Head of caudate nucleus (tissue), 42 donors: ENCODE measurements around the gene XPNPEP1.
"Not testable (repeated sequence)": the region's sequence is repeated elsewhere in the genome, so short reads cannot be mapped to it uniquely, and the experiment has no call there.

Experiments
- DNase-seq, 42 donors: peaks; one replicate each; pipeline versions ENCODE4 v3.0.0 to v3.0.0-alpha.2; 2020 to 2021; ENCODE audit warnings: mixed read lengths in 7 of 42
- intact Hi-C: fragments of 100-400 bp; cut with DNase I; formaldehyde crosslinking; loops from one replicate; pipeline ENCODE4 v1.15.0; 2022

Gene XPNPEP1

DNA sequence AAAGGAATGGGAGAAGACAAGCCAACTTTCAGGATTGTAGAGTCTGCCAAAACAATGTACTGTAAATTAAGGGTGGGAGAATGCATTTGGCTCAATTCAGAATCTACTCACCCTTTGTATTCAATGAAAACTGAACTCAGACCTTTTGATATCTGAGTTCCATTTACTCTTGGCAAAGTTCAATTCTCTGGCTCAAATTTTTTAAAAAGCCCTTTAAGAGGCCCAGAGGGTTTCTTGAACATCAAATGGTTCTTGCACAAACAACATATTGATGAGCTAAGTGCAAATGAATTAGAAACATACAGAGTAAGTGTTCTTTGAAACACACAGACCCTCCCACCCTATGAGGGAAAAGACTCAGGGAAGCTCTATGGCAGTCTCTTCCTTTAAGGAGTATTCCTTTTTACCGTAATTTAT, 5.2 kb upstream of the XPNPEP1 start:
- intact Hi-C loops = no loop called here
- DNase-seq = no peak

- no peak for DNase-seq
- intact Hi-C loops = no loop called here
Measured at GRCh38 chr10:109926825-109927224, 3.5 kb upstream of the XPNPEP1 start.

- intact Hi-C loops = no loop called here
- DNase-seq = no peak
Measured at GRCh38 chr10:109926061-109926745, 2.9 kb upstream of the XPNPEP1 start.

- intact Hi-C loops = no loop called here
- DNase-seq = no peak
Measured at GRCh38 chr10:109924967-109925620, 1.8 kb upstream of the XPNPEP1 start.

DNA sequence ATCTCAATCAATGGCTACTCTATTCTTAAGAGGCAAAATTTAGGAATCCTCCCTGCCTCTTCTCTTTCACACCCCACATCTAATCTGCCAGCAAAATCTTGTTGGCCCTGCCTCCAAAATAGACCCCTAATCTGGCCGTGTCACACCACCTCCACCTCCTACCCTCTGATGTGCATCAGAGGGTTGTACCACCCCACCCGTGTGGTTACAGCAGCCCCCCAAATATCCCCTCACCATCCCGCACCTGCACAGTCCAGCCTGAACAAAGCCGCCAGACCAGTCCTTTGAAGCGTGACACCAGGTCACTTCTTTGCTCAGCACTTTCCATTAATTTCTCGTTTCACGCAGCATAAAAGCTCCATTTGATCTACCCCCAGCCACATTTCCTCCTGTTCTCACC, 776 bp upstream of the XPNPEP1 start:
- intact Hi-C loops = no loop called here
- no peak for DNase-seq

GRCh38 chr10:109922358-109922975, 844 bp downstream of the XPNPEP1 start:
- intact Hi-C loops = no loop called here
- DNase-seq = no peak

DNA sequence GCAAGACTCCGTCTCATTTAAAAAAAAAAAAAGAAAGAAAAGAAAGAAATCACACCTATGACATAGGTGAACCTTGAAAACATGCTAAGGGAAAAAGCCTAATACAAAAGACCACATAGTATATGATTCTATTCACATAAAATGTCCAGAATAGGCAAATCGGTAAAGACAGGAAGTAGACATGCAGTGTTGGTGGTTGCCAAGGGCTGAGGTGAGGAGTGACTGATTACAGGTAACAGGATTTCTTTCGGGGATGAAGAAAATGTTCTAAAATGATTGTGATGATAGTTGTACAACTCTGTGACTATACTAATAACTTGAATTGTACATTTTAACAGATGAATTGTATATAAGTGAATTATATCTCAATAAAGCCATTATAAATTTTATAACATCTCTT, 3.3 kb downstream of the XPNPEP1 start:
- DNase-seq = no peak
- intact Hi-C loops = no loop called here

DNA sequence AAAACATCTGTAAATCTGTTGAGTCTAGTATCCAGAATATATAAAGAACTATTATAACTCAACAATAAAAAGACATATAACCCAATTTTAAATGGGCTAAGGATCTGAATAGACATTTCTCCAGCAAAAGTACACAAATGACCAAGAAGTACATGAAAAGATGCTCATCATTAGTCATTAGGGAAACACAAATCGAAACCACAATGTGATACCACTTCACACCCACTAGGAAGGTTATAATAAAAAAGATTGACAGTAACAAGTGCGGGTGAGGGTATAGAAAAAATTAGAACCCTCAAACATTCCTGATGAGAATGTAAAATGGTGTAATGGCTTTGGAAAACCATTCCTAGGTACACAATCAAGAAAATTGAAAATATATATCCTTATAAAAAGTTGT, 4.1 kb downstream of the XPNPEP1 start:
- no peak for DNase-seq
- intact Hi-C loops = no loop called here

- intact Hi-C loops, DNase-seq: not testable (repeated sequence)
Measured at GRCh38 chr10:109918707-109919106, 4.6 kb downstream of the XPNPEP1 start.

DNA sequence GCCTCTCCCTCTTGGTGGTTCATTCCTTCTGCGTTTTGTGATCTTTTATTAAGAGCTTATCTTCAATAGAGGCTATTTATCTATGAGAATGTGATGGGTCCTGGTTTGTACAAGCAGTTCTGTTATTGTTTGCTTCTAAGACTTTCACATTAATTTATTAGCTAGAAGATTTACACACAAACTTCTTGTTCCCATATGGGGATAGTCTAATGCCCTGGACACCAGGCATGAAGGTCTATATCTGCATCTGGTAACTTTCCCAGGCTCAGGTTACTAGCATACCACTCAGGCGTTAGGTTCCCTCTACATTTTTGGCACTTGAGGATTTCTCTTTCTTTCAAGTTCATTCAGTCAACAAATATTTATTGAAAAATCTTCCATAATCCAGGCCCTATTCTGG, 7.7 kb downstream of the XPNPEP1 start:
- no peak for DNase-seq
- intact Hi-C loops = no loop called here

DNA sequence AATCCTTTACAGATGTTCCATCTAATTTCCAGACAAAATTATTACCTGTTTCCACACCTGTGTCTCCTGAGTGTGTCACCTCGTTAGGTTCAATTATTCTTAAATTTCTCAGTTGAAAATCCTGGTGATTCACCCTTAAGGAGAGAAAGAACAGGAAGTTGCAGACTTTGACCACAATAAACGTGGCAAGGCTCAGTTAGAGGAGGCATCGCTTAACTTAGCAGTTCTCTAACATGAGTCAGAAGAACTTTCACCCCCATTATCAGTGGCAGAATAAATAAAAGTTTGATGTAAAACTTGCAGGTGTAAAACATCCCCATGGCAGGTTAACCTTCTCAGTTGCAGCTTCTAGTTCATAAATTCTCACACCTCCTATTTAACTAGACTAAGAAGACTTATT, 8.3 kb downstream of the XPNPEP1 start:
- intact Hi-C loops = no loop called here
- no peak for DNase-seq

- no peak for DNase-seq
- intact Hi-C loops = no loop called here
Measured at GRCh38 chr10:109913306-109913892, 9.9 kb downstream of the XPNPEP1 start.

DNA sequence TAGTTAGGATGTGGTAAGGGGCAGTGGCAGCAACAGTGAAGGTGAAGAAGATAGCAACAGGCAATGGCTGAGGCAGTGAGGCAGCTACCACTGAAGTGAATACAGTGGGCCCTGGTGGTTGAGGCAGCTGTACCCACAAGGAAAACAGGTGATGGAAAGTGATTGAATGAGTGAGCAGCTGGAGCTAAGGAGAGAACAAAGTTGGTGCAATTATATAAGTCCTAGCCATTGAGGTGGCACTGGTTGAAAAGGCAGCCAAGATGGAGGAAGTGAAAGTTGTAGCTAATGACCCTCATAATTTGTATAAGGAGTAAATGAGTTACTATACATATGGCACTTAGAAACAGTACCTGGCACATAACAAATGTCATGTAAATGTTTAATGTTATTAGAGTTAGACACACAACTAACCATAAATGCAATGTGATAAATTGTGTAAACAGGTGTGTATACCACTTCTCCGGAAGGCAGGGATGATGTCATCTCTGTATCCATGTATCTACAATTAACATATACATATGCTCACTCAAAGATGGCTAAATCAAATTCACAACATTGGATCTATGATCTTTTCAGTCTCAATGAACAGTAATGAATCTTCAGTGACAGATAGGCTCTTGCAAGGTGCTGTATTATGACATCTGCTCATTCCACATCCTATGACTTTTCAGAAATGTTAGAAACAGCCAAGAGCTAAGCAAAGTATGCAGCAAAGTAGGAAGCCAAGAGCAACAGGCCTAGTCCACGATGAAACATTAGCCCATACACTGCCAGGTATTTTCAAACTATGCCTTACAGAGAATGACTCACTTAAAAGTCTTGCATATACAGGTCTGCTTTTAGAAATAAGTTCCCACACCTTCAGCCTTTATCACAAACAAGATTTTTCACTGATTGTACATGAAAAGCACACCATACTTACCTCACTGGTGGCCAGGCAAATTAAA, 10.7 kb downstream of the XPNPEP1 start:
- DNase-seq = no peak
- intact Hi-C loops = no loop called here

DNA sequence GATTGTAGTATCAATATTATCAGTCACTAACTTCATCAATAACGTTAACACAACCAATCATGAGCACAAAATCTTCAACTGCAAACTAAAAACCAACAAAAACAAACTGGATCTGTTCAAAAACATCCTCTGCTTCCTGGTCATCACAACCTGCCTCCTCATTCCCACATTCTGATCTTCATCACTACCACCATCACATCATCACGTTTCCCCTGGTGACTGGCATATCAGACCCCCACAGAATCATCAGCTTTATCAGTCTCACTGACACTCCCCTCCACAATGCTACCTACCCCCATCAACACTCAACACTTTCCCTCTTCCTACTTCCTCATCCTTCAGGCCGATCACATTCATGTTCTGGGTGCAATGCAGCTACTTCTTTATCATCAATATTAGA, 11.4 kb downstream of the XPNPEP1 start:
- intact Hi-C loops = no loop called here
- no peak for DNase-seq

DNA sequence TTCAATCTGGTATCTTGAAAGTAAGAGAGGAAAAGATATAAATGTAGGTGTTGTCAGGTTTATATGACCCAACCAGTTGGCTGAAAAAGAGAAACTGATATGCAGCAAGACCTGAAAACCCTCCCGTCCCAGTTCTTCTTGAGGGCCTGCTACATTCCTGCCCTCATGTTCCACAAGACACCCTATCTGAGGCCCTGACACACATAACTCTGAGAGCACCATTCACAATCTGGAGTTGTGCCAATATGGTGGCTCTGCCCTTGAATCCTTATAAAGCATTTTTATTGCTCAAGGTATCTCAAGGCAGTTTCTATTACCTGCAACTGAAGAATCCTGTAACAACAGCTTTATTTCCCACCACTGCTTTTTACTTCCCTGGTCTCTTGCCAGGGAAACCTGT, 17.0 kb downstream of the XPNPEP1 start:
- no peak for DNase-seq
- intact Hi-C loops = no loop called here

GRCh38 chr10:109904397-109904796, 18.9 kb downstream of the XPNPEP1 start:
- no peak for DNase-seq
- intact Hi-C loops = no loop called here

DNA sequence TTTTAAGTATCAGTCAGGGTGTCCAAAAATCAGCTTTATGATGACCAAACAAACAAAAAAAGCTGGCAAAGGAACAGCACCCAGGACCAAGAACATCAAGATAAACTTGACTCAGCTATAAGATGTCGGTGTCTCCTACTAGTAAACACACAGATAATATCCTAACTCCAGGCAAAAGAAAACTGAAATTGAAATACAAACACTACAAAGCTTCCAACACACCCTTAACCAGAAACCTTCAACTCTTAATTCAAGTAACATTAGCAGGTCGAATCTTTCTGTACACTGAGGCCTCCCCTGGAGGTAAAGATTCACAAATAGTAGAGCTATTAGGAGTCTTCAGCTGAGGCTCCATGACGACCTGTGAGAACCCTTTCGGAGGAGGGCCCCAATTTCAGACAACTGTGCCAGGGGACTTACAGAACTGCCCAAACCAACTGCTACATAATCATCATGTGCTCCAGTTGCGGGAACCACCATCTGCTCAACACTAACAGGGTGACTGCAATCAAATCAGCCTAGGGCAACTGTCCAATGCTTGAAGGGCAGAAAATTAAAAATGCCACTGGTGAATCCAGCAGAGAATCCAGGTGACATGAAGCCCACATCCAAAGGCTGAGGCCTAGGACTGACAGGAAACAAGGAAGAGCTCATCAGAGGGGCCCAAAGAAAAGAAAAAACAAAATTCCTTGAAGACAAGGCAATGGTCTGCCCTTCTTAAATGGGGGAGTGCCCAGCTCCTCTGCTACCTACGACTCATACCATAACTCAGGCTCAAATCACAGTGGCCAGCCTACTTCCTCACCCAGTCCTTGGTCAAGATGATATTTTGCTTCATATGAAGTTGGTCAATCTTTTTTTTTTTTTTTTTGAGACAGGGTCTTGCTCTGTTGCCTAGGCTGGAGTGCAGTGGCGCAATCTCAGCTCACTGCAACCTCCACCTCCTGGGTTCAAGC, 20.0 kb downstream of the XPNPEP1 start:
- no peak for DNase-seq
- intact Hi-C loops = no loop called here
